Prostate gland (tissue), 2 donors: Measurements from ENCODE around the gene PWWP2B. TPM values are rescaled to one million over a fixed set of nuclear protein-coding genes. Genes with fewer than 3 reads are reported as not detected.

Experiments used
- DNase-seq: peaks from one replicate; pipeline ENCODE4 v3.0.0-alpha.2; 2019; ENCODE audit warnings: low spot score
- H3K27ac ChIP-seq, 2 donors: fragments of 200-600 bp; sonication (generic); 2 replicates each; pipeline ENCODE4 v1.5.1; 2017 to 2019
- H3K27me3 ChIP-seq: fragments of 200-600 bp; sonication (generic); replicated peaks from 2 replicates; pipeline ENCODE4 v1.5.1; 2019; ENCODE audit not compliant: insufficient read depth
- H3K36me3 ChIP-seq, 2 donors: fragments of 200-600 bp; sonication (generic); 1 replicate in 1 of 2; 2 replicates in 1 of 2; pipeline versions ENCODE4 v1.5.1 to v1.8.1; 2017 to 2019
- H3K4me1 ChIP-seq: fragments of 200-600 bp; sonication (generic); replicated peaks from 2 replicates; pipeline ENCODE4 v1.5.1; 2019
- H3K4me3 ChIP-seq, 2 donors: fragments of 200-600 bp; sonication (generic); 2 replicates each; pipeline ENCODE4 v1.5.1; 2017 to 2019
- H3K9me3 ChIP-seq: fragments of 200-600 bp; sonication (generic); 2 replicates; pipeline ENCODE4 v1.5.1; 2017
- POLR2A ChIP-seq: fragments of 450-650 bp; IDR thresholded peaks from one replicate; pipeline ENCODE4 v1.6.1; 2016; ENCODE audit warnings: antibody characterized with exemption, mild to moderate bottlenecking
- POLR2AphosphoS5 ChIP-seq: sonication (generic); formaldehyde crosslinking; IDR thresholded peaks from one replicate; pipeline ENCODE4 v1.6.1; 2017; ENCODE audit warnings: antibody characterized with exemption
- whole genome bisulfite sequencing: methylation state at CpG from one replicate; pipeline ENCODE4 v1.1.5; 2018; 5-methylcytosine and 5-hydroxymethylcytosine counted together
- intact Hi-C: fragments of 100-400 bp; cut with DNase I; formaldehyde crosslinking; loops from one replicate; pipeline ENCODE4 v1.14.2; 2022
- total RNA-seq, 2 donors: library from RNA; depleted of rRNA; stranded (reverse); fragments of >200 nt; gene quantifications; one replicate each; pipeline ENCODE4 v1.1.0, GENCODE V29; 2016
- TF ChIP-seq, protein P1 (sequence below), 4 experiments: fragments of 200-600 bp in 2 of 4; fragments of 450-650 bp in 2 of 4; sonication (generic) in 2 of 4; IDR thresholded peaks; 1 replicate in 3 of 4; 2 replicates in 1 of 4; pipeline ENCODE4 v1.5.1; 2016 to 2019; ENCODE audit warnings: antibody characterized with exemption in 4 of 4, mild to moderate bottlenecking in 2 of 4, moderate library complexity in 2 of 4

The PWWP2B gene
- total RNA-seq, 2 donors from 2014 or later: 27.5 to 36.6 TPM

DNA sequence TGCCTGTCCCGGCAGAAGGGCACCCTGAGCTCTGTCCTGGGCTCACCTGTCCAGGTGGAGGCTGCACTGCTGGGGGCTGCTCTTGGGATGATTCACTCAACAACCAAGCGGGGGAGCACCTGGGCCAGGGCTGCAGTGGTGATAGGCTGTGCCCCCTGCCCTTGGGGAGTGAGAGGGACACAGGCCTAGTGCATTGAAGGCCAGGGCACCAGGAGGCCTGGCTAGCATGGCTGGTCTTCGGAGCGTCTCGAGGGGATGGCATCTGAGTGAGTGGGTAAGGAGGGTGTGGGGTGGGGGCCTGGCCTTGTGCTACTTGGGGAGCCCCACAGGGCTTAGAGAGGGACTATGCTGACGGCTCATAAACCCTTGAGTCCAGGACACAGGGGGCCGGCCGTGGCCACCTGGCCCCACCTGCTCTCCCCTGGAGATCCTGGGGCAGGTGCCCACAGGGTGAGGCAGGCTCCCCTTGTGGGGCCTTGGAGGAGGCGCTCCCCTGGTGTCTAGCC is 3.1 kb downstream of the PWWP2B start:
- H3K27ac ChIP-seq: peak overlapping the region; percentile 49 to 66
- intact Hi-C loops: no loop called here
- DNase-seq: no peak
- H3K4me3 ChIP-seq: no peak overlapping the region
- peaks cover 36% of the 10 kb centered on the region for H3K4me1 ChIP-seq
- TF ChIP-seq POLR2A (no peak), POLR2AphosphoS5 (no peak)
- TF ChIP-seq, protein P1, sequence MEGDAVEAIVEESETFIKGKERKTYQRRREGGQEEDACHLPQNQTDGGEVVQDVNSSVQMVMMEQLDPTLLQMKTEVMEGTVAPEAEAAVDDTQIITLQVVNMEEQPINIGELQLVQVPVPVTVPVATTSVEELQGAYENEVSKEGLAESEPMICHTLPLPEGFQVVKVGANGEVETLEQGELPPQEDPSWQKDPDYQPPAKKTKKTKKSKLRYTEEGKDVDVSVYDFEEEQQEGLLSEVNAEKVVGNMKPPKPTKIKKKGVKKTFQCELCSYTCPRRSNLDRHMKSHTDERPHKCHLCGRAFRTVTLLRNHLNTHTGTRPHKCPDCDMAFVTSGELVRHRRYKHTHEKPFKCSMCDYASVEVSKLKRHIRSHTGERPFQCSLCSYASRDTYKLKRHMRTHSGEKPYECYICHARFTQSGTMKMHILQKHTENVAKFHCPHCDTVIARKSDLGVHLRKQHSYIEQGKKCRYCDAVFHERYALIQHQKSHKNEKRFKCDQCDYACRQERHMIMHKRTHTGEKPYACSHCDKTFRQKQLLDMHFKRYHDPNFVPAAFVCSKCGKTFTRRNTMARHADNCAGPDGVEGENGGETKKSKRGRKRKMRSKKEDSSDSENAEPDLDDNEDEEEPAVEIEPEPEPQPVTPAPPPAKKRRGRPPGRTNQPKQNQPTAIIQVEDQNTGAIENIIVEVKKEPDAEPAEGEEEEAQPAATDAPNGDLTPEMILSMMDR (IDR thresholded peaks at IDR 0.05): no peak
- WGBS: 92% methylated on average over 9 of the region's 9 CpGs
- H3K27me3 ChIP-seq: no peaks in the 10 kb centered on the region
- H3K9me3 ChIP-seq: no peaks in the 10 kb centered on the region
- H3K36me3 ChIP-seq: no peaks in the 10 kb centered on the region

DNA sequence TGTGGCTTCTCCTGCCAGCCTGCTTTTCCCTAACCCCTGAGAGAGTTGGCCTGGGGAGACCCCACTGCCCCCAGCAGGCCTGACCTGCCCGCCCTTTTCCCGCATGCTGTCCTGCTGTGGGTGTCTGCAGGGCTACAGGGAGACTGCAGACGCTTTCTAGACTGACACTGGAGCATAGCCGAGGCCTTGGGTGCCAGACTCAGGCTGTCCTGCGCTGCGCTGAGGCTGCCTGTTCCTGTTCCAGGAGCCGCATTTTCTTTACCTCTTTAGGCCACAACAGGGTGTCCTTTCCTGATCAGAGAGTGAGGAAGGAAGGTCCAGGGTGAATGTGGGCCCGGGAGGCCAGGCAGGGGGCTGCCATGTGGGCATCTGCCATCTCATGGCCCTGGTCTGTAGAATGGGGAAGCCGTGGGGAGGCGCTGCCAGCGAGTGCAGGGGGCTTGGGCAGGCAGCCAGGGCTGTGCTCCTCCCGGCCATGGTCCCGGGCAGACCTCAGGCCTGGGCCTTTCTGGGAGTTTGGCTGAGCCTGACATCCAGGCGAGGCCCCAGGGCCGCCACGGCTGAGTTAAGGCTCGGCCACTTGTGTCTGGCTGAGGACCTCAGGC is 3.6 kb downstream of the PWWP2B start:
- Histone ChIP-seq H3K4me1 (peaks cover 36% of the 10 kb centered on the region), H3K27ac (peak overlapping the region; percentile 49 to 66), H3K27me3 (no peaks in the 10 kb centered on the region), H3K9me3 (no peaks in the 10 kb centered on the region), H3K4me3 (no peak overlapping the region), H3K36me3 (no peaks in the 10 kb centered on the region)
- intact Hi-C loops: no loop called here
- 65% methylated on average over 17 of the region's 17 CpGs for WGBS
- TF ChIP-seq POLR2A (no peak), POLR2AphosphoS5 (no peak)
- TF ChIP-seq, protein P1 (IDR thresholded peaks at IDR 0.05): no peak
- no peak for DNase-seq

DNA sequence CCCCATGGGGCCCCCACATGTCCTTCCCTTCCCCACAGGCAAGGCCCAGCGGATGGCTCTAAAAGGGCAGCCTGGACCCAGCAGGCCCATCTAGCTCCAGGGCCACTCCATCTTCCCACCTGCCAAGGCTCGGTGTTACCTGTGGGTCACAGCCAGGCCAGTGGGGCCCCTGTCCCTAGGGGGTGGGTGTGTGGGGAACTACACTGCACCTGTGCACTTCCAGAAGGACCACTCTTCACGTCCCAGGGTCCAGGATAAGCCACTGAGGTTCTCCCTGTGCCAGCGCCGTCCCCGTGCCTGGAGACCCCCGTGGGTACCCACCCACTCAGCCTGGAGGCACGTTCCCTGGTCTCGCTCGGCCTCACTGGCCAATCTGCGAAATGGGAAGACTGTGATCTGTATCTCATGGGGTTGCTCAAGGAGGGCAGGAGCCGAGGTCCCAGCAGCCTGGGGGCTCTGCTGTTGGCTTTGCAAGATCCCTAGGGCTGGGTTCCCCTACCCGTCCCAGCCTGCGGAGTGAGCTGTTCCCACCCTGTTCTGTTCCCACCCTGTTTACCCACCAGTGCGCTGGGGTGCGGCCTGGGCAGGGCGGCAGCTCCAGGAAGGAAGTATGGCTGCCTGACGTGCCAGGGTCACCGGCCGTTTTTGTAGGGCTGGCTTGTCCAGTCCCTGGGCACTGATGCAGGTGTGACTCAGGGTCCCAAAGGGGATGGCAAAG is 4.6 kb downstream of the PWWP2B start:
- no peak for DNase-seq

DNA sequence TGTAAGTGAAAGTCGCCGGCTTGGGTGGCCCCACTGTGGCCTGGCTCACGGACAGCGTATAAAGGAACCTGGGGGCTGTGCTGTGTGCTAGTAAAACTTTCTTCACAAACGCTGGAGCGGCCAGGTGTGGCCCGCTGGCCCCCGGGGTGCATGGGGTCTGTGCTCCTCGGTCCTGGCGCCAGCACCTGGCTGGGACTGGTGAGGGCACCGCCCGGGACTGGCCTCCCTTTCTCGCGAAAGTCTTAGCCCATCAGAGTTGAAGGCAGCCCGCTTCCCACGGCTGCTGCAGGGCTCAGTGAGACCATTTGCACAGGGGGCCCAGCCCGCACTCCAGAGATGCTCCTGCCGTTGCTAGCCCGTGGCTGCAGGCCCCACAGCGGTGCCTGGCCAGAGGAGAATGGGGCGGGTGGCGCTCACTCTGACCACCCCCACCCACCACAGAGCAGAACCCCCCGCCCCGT is 5.8 kb downstream of the PWWP2B start:
- peaks cover 48% of the 10 kb centered on the region for H3K4me1 ChIP-seq
- intact Hi-C loops: no loop called here
- no peaks in the 10 kb centered on the region for H3K27me3 ChIP-seq
- no peak for DNase-seq
- no peaks in the 10 kb centered on the region for H3K36me3 ChIP-seq
- TF ChIP-seq, protein P1 (IDR thresholded peaks at IDR 0.05): no peak
- TF ChIP-seq POLR2A (no peak), POLR2AphosphoS5 (no peak)
- no peaks in the 10 kb centered on the region for H3K9me3 ChIP-seq
- no peak overlapping the region for H3K4me3 ChIP-seq
- WGBS: 83% methylated on average over 24 of the region's 24 CpGs
- peak overlapping the region in 1 of 2 donors; percentile 66 for H3K27ac ChIP-seq

More for the DNA sequence above, 4.6 kb downstream of the PWWP2B start:
- Histone ChIP-seq H3K27ac (peak overlapping the region; percentile 57 to 66), H3K4me1 (peaks cover 36% of the 10 kb centered on the region), H3K27me3 (no peaks in the 10 kb centered on the region), H3K36me3 (no peaks in the 10 kb centered on the region), H3K4me3 (no peak overlapping the region), H3K9me3 (no peaks in the 10 kb centered on the region)
- TF ChIP-seq POLR2A: peak; percentile 31
- TF ChIP-seq POLR2AphosphoS5: peak; percentile 22
- TF ChIP-seq, protein P1 (IDR thresholded peaks at IDR 0.05): no peak
- intact Hi-C loops: no loop called here
- 78% methylated on average over 20 of the region's 20 CpGs for WGBS
